ENCODE data around the gene CEP112.

DNA sequence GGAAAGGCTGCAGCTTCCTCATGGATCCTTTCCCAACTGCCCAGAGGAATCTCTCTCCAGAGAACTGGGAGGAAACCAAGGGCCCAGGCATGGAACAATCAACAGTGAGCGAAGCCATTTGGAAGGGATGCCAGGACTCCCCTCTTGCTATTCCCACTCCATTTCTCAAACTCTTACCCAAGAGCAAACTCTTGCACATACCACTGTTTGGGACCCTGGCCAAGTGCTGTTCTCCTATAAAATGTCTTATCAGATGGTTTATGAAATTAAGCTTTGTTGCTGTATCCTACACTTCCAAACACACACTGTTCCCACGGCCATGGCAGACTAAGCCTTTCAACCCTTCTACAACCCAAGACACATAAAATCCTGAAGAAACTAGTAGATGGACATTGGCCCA is 582.2 kb downstream of the CEP112 start:
- TF ChIP-seq EZH2 (optimal IDR thresholded peaks at IDR 0.05; ENCODE audit: low read depth, low read length): no peak
- no peak for TF ChIP-seq CTCF (IDR thresholded peaks at IDR 0.05; ENCODE audit: low read length)
- no peak for TF ChIP-seq EZH2phosphoT487 (IDR thresholded peaks at IDR 0.05; ENCODE audit: low read length)

All from MM.1S (cell line).